ENCODE results near the gene TUBB2A. TPM values are rescaled to one million over a fixed set of nuclear protein-coding genes. Genes with fewer than 3 reads are reported as not detected.
"Not testable (repeated sequence)": the region's sequence is repeated elsewhere in the genome, so short reads cannot be mapped to it uniquely, and the experiment has no call there.

TUBB2A gene
- total RNA-seq, 1 experiment from 2014 or later = 10.6 TPM

DNA sequence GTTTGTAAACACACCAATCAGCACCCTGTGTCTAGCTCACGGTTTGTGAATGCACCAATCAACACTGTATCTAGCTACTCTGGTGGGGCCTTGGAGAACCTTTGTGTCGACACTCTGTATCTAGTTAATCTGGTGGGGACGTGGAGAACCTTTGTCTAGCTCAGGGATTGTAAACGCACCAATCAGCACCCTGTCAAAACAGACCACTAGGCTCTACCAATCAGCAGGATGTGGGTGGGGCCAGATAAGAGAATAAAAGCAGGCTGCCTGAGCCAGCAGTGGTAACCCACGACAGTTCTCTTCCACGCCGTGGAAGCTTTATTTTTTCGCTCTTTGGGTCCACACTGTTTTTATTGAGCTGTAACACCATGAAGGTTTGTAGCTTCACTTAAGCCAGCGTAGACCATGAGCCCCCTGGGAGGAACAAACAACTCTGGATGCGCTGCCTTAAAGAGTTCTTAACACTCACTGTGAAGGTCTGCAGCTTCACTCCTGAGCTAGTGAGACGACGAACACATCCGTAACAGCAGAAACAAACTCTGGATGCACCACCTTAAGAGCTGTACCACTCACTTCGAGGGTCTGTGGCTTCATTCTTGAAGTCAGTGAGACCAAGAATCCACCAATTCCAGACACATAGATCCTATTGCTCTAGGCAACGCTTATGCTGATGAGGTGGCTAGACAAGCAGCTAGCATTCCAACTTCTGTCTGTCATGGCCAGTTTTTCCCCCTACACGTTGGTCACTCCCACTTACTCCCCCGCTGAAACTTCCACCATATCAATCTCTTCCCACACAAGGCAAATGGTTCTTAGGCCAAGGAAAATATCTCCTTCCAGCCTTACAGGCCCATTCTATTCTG is 14.2 kb upstream of the TUBB2A start:
- not testable (repeated sequence) for H3K4me1 ChIP-seq; H3K27me3 ChIP-seq; H3K36me3 ChIP-seq; DNase-seq; H3K9me3 ChIP-seq (replicated peaks); H3K27ac ChIP-seq; H3K4me3 ChIP-seq

DNA sequence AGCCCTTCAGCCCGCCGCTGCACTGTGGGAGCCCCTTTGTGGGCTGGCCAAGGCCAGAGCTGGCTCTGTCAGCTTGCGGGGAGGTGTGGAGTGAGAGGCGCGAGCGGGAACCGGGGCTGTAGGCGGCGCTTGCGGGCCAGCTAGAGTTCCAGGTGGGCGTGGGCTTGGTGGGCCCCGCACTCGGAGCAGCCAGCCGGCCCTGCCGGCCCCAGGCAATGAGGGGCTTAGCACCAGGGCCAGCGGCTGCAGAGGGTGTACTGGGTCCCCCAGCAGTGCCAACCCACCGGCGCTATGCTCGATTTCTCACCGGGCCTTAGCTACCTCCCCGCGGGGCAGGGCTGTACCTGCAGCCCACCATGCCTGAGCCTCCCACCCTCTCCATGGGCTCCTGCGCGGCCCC is 13.3 kb upstream of the TUBB2A start:
- H3K4me1 ChIP-seq; H3K27ac ChIP-seq; DNase-seq; H3K36me3 ChIP-seq; H3K27me3 ChIP-seq; H3K9me3 ChIP-seq (replicated peaks); H3K4me3 ChIP-seq: not testable (repeated sequence)

DNA sequence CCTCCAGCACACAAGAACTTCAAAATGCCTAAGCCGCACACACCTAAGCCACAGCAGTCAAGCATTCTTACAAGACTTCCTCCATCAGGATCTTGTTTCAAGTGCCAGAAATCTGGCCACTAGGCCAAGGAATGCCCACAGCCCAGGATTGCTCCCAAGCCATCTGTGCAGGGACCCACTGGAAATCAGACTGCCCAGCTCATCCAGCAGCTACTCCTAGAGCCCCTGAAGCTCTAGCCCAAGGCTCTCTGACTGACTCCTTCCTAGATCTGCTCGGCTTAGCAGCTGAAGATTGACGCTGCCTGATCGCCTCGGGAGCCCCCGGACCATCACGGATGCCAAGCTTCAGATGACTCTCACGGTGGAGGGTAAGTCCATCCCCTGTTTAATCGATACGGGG is 10.7 kb upstream of the TUBB2A start:
- not testable (repeated sequence) for H3K4me3 ChIP-seq; H3K9me3 ChIP-seq (replicated peaks); H3K27ac ChIP-seq; DNase-seq; H3K27me3 ChIP-seq; H3K4me1 ChIP-seq; H3K36me3 ChIP-seq

DNA sequence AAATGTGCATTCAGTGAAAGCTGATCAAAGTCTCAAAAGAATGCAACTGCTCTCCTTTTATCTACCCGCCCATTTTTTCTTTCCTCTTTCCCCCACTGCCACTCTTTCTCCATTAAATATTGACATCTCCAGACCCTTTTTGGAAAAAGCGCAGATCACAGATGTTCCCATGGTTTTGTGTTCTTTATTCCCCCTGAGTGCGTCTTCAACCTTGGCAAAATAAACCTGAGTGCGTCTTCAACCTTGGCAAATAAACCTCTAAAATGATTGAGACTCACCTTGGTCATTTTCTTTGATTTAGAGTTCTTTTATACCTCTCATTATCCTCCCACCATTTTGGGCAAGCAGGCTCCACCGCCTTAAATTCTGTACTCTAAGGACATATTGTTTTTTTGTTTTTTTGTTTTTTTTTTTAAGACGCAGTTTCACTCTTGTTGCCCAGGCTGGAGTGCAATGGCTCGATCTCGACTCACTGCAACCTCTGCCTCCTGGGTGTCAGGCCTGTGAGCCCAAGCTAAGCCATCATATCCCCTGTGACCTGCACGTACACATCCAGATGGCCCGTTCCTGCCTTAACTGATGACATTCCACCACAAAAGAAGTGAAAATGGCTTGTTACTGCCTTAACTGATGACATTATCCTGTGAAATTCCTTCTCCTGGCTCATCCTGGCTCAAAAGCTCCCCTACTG is 9.3 kb upstream of the TUBB2A start:
- DNase-seq; H3K36me3 ChIP-seq; H3K9me3 ChIP-seq (replicated peaks); H3K27ac ChIP-seq; H3K4me1 ChIP-seq; H3K4me3 ChIP-seq; H3K27me3 ChIP-seq: not testable (repeated sequence)

DNA sequence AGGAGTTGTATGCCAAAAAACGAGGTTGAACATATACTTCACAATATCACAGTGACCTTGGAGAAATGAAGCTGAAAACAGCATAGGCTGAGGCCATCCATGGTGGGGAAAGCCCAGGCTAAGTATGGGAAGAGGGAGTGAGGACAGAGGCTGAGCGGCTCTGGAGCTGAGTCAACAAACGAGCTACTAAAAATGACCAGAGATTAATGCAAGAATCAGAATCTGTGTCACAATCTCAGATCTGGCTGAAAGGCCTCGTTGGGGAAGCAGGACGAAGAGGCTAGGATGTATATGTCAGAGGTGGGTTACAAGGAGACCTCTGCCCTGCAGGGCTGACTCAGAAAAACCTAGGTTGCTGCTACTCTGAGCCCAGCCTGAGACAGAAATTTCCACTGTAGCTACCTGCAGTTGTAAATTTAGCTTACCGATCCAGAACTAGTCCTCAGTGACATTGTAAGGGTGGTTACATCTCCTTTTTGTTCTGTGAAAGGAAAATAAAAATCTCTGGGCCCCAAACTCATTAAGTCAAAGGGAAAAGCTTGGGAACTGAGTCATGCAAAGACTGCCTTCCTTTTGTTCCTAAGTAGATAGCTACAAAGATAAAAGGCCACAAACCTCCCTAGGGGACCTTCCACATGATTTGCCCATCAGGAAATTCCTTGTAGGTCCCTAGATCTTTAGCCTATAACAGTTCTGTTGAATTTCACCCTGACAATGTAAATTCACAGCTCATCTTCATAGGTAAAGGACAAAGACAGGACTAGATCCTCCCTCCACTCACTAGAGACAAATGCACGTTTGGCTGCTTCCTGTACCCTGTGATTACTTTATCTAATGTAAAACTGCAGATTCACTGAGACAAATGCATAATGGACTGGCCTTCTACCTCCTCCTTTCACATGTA is 8.5 kb upstream of the TUBB2A start:
- Histone ChIP-seq H3K36me3 (no peaks in the 10 kb centered on the region), H3K27ac (no peak overlapping the region), H3K4me3 (no peak overlapping the region), H3K9me3 (replicated peaks) (no peaks in the 10 kb centered on the region), H3K27me3 (no peaks in the 10 kb centered on the region), H3K4me1 (peaks cover 6% of the 10 kb centered on the region; the same call in 1 of the 2 replicates)
- no peak for DNase-seq

DNA sequence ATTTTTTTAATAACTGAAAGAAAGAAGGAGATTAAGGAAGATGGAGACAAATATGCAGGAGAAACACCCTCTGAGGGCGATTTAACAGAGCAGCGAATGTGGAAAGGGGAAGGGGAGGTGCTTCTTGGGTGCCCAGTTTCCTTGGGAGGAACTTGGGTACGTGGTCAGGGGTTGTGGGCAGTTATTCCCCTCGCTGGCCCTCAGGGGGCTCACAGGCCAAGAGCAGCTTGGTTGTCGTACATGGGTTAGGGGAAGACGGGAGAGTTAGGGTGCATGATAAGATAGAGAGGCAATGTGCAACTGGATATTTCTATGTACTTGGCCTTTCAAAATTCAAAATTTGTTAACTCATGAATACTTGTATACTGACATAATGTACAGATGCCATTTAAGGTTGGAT is 7.0 kb upstream of the TUBB2A start:
- Histone ChIP-seq H3K27me3 (no peaks in the 10 kb centered on the region), H3K36me3 (no peaks in the 10 kb centered on the region), H3K9me3 (replicated peaks) (no peaks in the 10 kb centered on the region), H3K4me3 (no peak overlapping the region), H3K4me1 (peaks cover 6% of the 10 kb centered on the region; the same call in 1 of the 2 replicates), H3K27ac (no peak overlapping the region)
- no peak for DNase-seq

DNA sequence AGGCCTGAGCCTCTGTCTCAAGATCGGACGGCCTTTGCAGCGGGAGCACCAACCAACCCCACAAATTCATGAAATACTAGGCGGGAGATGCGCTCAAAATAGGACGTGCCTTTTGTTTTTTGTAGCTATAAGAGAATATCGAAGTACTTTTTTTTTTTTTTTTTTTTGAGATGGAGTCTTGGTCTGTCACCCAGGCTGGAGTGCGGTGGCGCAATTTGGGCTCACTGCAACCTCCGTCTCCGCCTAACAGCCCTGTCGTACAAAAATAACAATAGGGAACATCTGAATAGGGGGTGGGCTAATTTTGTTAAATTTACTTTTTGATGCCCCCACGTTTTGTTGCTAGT is 5.9 kb upstream of the TUBB2A start:
- H3K4me3 ChIP-seq = peak overlapping the region; percentile 69
- no peaks in the 10 kb centered on the region for H3K27me3 ChIP-seq
- DNase-seq = no peak
- no peaks in the 10 kb centered on the region for H3K36me3 ChIP-seq
- peaks cover 6% of the 10 kb centered on the region; the same call in 1 of the 2 replicates for H3K4me1 ChIP-seq
- H3K27ac ChIP-seq = no peak overlapping the region
- no peaks in the 10 kb centered on the region for H3K9me3 ChIP-seq (replicated peaks)

DNA sequence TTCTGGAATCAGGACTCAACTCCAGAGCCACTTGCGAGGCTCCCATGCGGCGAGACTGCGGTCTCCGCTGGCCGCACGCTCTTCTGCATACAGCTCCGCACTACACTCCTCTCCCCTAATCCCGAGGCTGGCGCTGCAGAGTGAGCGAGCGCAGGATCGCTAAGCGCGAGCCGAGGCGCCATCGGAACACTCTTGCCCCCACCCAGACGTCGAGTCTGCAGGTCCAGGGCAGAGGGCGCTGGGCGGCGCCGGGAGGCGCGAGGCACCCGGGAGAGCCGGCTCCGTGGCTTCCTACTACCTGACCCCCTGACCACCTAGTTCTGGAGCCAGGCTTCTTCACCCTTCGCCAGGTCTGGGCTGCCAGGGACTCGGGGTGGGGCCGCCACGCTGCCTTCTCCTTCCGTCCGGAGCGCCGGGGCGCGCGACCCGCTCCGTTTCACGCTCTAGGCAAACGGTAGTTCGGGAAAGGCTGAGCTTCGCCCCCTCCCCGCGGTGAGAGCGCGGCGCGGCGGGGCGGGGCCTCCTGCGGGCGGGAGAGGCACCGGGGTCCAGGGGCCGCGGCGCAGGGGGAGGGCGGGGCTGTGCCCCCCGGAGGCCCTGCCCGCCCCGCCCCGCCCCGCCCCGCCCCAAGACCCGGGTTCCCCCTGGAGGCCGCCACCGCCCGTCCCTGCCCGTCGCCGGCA is 5.4 kb upstream of the TUBB2A start:
- H3K4me3 ChIP-seq = peak overlapping the region; percentile 69
- H3K36me3 ChIP-seq = no peaks in the 10 kb centered on the region
- DNase-seq = peak; percentile 65 to 71
- no peaks in the 10 kb centered on the region for H3K9me3 ChIP-seq (replicated peaks)
- peaks cover 6% of the 10 kb centered on the region; the same call in 1 of the 2 replicates for H3K4me1 ChIP-seq
- peak overlapping the region; percentile 36; the same call in 1 of the 2 replicates for H3K27ac ChIP-seq
- no peaks in the 10 kb centered on the region for H3K27me3 ChIP-seq

DNA sequence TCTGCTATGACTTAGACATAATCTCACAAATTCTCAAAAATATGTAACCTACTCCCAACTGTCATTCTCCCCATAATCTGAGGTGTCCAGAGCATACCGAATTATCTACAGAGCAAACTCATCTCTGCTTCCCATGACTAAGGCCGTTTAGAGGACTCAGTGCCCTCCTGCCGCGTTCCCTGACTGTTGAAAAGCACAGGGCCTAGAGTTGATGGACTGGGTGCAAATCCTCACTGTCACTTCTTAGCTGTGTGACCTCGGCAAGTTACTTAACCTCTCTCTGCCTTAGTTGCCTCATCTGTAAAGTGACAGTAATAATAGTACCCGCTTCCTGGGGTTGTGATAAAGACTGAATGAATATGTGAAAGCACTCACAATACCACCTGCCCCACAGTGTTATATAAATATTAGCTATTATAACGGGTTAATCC is 4.7 kb upstream of the TUBB2A start:
- H3K9me3 ChIP-seq (replicated peaks) = no peaks in the 10 kb centered on the region
- DNase-seq = no peak
- no peak overlapping the region for H3K4me3 ChIP-seq
- H3K4me1 ChIP-seq = peaks cover 6% of the 10 kb centered on the region; the same call in 1 of the 2 replicates
- no peak overlapping the region for H3K27ac ChIP-seq
- no peaks in the 10 kb centered on the region for H3K27me3 ChIP-seq
- no peaks in the 10 kb centered on the region for H3K36me3 ChIP-seq

DNA sequence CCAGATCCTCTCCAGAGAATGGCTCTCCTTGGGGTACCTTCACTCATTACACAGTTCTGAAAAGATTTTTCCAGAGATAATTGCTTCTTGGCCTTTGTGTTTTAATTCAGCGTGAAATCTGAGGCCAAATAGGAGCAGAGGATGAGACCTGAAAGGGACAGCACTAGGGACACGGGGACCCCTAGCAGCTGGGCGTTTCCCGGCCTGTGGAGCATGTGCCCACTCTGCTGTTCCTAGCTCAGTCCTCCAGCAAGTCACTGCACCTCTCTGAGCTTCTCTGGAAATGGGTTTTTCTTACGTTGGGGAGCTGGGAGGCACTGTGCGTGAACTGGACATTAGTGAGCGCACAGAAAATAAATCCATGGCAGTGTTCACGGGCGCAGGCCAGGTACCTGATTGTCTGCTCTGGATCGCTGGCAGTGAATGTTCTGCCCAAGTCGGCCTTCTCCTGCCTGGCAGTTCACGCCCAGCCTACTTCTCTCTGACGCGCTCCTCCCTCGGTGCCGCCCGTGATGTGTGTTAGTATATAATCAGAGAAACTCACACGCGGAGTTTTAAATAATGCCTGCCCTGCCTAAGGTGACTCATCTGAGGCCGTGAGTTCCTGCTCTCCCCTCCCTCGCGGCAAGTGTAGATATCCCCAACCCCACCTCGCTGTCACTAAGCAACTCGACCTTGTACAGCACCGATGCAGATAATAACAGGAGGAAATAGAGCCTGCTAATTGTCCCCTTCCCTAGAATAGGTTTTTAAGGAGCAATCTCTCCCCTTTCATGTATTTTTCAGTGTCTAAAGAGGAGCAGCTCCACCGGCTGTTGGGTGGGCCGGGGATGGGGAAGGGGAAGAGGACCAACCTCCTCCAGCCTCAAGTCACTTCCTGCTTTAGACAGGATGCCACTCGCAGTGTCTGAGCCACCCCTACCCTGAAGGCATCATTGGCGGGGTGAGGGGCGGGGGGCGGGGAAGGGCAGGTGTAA is 2.7 kb upstream of the TUBB2A start:
- Histone ChIP-seq H3K4me1 (no peaks in the 10 kb centered on the region), H3K36me3 (no peaks in the 10 kb centered on the region), H3K27me3 (no peaks in the 10 kb centered on the region), H3K4me3 (no peak overlapping the region), H3K27ac (no peak overlapping the region), H3K9me3 (replicated peaks) (no peaks in the 10 kb centered on the region)
- DNase-seq = no peak

DNA sequence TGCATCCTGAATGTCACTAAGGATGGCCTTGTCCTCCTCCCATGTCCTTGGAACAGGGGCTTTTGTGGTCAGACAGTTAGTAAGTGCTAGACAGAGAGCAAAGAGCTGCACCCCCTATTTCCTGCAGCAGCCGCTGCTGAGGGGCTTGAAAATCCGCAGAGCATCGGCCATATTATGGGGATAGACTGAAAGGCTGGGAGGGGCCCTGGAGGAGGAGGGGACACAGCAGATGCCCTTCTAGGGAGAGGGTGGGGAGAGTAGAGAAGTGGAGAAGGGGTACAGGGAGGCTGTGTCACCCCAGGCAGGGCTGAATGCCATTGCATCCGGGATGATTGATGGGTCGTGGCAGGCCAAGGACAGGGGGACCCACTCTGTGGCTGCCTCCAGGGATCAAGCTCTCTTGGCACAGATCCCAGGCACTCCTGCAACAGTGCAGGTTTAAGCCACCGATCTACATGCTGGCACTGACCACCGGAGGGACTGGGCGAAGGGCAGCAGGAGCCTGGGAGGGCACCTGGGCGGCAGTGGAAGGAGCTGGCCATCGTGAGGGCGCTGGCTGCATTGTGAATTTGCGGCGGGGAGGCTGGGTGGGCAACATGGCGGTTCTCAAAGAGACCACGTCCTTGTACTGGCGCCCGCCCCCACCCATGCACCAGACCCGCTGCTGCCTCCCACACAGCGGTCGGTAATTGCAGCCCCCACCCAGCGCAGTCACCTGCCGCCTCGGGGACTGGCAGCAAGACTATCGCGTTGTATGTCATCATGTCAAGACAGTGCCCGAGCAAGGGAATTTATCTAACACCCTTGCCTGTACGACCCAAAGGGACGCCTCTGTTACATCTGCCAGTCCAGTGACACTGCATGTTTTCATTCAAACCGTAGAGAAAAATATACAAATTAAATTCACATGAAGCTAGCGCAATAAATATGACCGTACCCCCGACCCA is 887 bp downstream of the TUBB2A start:
- peak in 1 of 2 experiments; percentile 7 for DNase-seq
- not testable (repeated sequence) for H3K4me1 ChIP-seq; H3K27ac ChIP-seq; H3K9me3 ChIP-seq (replicated peaks); H3K27me3 ChIP-seq; H3K36me3 ChIP-seq
- peak overlapping the region; percentile 68 for H3K4me3 ChIP-seq

DNA sequence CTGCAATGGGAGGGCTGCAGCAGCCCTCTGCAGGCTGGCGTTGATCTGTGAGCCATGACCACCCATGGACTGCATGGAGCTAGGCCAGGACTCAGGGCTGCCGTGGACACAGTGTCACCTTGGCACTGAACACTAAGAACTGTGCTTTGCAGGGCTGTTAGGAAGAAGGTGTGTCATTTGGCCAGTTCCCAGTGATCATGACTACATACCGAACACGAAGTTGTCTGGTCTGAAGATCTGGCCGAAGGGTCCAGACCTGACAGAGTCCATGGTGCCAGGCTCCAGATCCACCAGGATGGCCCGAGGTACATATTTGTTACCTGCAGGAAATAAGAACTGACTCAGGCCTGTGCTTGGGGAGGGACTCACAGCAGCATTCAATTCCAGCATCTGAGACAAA is 1.9 kb downstream of the TUBB2A start:
- not testable (repeated sequence) for H3K27ac ChIP-seq; H3K4me3 ChIP-seq; H3K36me3 ChIP-seq; H3K27me3 ChIP-seq; H3K9me3 ChIP-seq (replicated peaks); DNase-seq
- peaks cover 10% of the 10 kb centered on the region for H3K4me1 ChIP-seq

DNA sequence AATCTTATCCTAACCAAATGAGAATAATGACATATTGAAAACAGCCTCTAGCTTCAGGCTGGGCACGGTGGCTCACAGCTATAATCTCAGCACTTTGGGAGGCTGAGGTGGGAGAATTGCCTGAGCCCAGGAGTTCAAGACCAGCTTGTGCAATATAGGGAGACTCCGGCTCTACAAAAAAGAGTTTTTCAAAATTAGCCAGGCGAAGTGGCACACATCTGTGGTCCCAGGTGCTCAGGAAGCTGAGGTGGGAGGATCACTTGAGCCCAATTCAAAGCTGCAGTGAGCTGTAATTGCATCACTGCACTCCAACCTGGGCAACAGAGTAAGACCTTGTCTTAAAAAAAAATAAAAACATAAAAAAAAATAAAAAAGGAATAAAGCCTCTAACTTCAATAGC is 4.7 kb downstream of the TUBB2A start:
- no peak overlapping the region for H3K27ac ChIP-seq
- no peak for DNase-seq
- no peak overlapping the region for H3K4me3 ChIP-seq
- no peaks in the 10 kb centered on the region for H3K36me3 ChIP-seq
- no peaks in the 10 kb centered on the region for H3K9me3 ChIP-seq (replicated peaks)
- H3K4me1 ChIP-seq = peaks cover 10% of the 10 kb centered on the region
- no peaks in the 10 kb centered on the region for H3K27me3 ChIP-seq
